Stimulated activated CD8-positive, alpha-beta memory T cell treated with anti-CD3 and anti-CD28 coated beads, Interleukin-7, amount 100 ng/mL, for 1 hour (primary cell): ENCODE results near the gene RAB5B.

Experiments used
- DNase-seq, 2 donors: peaks; one replicate each; pipeline ENCODE4 v3.0.0-alpha.2; 2020; ENCODE audit warnings: low read depth in 2 of 2

RAB5B gene, protein sequence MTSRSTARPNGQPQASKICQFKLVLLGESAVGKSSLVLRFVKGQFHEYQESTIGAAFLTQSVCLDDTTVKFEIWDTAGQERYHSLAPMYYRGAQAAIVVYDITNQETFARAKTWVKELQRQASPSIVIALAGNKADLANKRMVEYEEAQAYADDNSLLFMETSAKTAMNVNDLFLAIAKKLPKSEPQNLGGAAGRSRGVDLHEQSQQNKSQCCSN

DNA sequence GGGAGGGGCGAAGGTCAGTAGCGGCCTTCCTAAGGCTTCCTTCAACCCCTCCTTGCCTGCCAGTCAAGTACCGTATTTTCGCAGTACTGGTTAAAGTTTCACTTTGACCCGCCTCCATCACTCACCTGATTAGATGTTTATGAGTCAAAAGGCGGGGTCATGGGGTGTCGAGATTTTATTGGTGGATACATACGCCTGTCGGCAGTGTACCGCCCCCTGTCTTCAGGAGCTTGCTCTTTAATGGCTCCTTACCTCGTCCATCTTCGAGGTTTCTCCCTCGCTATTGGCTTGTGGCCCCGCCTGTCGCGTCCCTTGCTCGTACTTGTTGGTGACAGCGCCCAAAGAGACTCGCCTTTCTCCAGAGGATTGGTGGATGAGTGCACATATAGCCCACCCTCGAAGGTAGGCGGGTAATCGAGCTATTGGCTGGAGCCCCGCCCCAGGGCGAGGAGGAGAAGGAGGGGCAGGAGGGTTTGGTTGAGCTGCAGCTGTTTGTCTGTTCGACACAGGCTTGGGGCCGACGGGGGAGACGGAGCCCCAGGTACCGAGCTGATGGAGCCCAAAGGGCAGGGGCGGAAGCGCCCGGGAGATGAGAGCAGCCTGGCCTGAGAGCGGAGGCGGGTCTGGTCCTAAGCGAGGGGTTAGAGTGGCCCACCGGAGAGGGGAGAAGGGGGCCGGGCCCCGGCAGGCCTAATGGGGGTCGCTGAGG lies at the start of gene RAB5B:
TSS of gene RAB5B (plus strand) at position 480 of the 709 bp plus-strand sequence. CDS start 12,883 bp downstream, outside the sequence.
- peak; percentile 91 to 92 for DNase-seq

DNA sequence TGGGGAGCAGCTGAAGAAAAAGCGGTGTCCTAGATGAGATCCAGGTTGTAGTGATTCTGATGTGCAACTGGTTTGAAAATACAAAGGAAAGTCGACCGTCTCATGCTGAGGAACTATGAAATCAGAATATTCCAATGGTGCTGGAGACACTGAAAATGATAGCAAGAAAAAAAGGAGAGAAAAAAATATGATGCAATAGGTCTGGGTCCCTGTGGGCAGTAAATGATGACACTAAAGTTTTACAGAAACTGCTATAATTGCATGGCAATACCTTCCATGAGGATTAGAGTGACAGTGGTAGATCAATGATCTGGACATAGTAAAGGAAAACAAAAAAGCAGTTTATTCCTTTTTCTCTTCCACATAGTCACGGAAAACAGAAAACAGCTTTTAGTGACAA lies 48.5 kb upstream of the RAB5B start:
- no peak for DNase-seq

DNA sequence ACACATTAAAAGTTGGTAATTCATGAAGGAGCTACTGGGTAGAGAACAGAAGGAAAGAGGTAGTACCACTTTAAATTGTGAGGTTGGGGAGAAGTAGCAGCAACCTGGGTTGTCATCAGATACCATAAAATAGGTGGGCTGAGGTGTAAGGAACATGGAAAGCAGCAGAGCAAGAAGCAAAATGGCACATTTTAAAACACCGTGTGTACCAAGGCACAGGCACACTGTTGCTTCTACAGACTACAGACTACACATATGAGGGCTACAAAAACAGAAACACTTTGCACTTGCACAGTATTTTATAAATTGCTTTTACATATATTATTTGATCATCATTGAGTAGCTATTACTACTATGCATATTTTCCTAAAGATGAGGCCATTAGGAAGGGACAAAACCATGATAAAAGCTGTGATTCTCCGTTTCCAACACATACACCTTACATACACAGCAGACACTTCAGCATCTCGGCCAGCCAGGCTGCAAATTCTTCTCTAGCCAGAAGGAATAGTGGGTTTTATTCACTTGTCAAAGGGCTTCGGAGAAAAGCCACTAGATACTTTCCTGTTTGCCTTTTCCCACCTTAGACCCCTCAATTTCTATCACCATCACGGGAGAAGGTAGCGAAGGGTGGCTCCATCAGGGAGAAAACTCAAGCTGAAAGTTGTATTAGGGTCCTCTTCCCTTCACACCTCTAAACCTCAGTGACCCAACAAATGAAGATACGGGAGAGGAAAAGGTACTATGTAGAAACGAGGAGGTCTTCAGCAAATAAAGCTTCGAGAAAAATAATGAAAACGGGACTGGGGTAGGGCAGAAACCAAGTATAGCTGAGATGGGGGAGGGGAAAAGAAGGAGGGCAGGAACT lies 47.8 kb upstream of the RAB5B start:
- no peak for DNase-seq

DNA sequence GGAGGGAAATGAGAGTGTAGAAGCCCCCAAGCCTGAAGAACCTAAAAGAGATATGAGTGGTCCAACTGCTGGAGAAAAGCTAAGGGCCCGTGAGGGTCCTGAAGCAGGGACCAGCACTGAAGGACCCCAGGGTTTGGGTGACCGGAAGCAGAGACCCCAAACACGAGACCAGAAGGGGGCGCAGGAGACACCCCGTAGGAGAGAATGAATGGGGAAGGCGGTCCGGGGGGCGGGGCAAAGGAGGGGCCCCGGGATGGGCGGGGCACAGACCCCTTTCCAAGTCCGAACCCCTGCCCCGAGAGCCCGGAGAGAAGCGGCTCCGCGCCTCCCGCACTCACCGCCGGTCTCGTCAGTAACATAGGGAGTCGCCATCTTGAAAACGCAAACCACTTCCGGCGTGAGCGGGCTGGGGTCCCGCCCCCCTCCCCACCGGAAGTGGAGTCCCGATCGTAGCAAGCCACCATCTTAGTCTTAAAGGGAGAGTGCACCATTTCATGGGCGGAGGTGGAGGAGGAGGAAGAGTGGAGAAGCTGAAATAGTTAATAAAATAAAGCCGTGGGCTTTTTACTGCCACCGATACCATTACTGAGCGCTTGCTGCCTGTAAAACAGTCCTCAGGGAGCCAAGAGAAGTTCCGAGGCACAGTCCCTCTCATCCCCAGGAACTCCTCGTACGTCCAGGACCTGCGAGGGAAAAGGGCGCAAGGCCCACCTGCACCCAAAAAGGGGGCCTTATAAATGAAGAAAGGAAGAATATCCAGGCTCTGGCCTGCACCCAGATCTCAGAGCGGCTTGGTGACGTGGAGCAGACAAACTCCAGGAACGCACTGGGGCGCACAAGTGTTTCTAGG lies 46.9 kb upstream of the RAB5B start:
- peak; percentile 76 to 78 for DNase-seq

DNA sequence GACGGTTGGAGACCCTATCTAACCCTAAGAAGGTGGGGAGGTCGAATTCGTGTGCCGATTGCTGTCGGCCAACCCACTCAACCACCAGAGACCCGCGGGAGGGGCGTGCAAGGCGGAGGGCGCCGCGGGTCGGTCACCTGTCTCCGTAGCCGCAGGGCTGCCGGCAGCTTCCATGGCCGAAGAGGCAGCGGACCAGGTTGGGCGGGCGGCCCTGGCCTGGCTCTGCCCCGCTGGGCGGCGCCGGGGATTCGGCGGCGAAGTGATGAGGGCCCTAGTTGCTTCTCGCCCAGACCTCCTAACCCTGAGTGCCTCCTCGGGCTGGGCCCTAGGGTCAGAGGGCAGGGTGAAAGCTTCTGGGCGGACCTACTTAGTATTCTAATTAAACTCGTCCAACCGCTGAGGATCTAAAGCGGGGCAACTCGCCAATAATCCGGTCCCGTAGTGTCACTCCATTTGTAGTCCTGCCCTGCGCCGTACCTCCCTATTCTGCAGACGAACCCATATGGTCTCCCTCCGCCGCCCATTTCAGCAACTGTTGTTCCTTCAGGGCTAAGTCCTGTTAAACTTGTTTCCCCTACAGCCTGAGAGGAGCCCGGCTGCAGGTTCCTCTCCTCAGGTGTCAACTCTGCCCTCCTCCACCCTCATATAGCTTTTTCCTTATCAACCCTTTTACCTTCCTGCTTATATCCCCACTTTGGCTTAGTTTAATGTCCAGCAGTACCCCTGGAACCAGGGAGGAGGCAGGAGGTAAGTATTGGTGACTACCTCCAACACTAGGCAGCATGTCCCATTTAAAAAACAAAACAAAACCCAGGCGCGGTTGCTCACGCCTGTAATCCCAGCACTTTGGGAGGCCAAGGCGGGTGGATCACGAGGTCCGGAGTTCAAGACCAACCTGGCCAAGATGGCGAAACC lies 46.0 kb upstream of the RAB5B start, which contains the start of gene PYM1:
TSS of gene PYM1 (minus strand) at position 307 of the 915 bp plus-strand sequence. CDS start at position 174, 133 bp downstream.
- peak in 1 of 2 donors; percentile 22 for DNase-seq

DNA sequence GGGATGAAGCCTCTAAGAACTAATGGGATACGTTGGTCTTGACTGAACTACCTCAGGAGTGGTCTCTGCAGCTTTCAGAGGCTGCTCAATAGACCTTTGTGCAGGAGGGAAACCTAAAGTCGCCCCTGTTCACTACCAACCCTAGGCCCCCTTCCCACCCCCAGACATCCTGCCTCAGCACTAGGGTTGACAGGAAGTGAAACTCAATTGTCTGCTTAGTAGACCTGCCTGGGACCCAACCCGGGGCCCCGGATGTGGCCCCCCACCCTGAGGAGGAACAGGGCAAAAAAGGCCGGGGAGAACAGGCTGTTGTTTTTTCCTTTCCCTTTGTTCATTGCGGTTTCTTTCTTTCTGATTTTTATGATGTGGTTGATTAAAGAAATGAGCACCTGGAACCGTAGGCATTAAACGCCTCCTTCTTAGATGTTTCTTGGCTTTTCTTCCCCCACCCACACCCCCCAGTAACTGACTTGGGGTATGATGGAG lies 44.5 kb upstream of the RAB5B start:
- DNase-seq: peak; percentile 49 to 57

DNA sequence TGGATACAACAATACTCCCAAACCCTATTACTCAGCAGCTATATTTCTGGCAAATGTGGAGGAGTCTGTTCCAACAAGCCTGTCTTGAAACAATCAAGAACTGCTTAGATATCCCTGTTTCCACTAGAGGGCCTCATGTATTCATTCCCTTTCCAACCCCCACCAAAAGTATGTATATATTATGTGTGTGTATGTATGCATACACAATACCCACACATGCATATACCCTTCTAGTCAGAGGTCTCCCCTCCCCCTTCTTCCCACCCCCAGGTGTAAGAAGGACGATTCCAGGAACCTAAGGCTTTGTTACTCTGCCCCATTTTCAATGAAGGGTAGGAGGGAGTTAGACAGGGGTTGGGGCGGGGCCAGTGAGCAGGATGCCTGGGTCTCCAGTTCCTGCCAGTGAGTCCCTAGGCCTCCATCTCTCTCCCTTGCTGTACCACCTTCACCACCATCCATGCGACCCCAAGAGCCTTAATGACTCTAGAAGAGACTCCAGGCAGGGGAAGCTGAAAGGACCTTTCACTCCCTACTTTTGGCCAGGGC lies 43.0 kb upstream of the RAB5B start, which contains the start of gene DGKA:
TSS of gene DGKA (plus strand) at position 392 of the 546 bp plus-strand sequence. CDS start 5,342 bp downstream, outside the sequence.
- DNase-seq: peak in 1 of 2 donors; percentile 34

DNA sequence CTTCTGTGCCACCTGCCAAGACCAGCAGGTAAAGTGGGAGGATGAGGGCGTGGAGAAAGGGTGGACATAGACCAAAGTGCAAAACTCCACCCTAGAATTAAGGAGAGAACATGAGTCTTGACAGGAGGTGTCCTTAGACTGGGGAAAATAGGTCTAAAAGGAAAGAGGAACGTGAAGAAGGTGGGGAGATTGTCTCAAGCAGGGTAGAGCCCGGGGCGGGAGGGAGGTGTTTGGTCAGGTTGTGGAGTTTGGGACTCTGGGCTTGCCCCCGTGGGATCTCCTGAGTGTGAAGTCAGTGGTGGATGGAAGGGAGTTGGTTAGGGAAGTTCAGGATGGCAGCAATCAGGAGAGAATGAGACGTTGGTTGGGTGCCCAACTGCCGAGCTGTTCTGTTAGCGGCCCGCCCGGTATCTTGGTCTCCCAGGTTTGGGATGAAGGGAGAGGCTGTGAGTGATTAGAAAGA lies 42.5 kb upstream of the RAB5B start:
- DNase-seq: no peak

DNA sequence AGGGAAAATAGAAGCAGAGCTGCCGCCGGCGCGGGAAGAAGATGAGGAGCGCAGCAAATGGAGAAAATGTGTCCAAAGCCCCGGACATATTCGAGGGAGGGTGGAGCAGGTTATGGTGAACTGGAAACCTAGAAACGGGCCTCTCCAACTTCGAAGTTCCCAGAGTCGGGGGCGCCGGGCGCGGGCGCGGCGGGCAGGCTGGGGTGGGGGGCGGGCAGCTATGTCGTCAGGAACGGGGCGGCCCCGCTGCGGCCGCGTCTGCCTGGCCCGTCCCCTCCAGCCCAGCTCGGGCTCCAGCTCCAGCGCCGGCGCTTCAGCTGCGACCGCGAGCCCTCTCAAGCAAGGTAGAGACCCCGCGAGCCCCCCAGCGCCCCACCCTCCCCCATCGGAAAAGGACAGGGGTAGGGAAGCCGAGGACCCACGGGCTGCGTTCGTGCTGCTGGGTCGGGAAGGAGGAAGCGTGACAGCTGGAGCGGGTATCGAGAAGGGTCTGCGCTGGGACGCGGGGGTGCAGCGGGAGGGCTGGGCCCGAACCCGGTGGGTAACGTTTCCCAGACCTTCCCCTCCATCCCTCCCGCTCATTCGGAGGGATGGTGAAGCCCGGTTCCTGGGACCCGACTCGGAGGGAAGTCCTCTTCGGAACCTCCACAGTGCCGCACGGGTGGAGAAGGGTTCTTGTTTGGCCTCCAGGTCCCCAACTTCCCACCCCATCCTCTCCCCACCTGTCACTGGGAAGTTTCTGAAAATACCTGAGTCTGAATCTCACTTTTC lies 41.9 kb upstream of the RAB5B start:
- DNase-seq: no peak

DNA sequence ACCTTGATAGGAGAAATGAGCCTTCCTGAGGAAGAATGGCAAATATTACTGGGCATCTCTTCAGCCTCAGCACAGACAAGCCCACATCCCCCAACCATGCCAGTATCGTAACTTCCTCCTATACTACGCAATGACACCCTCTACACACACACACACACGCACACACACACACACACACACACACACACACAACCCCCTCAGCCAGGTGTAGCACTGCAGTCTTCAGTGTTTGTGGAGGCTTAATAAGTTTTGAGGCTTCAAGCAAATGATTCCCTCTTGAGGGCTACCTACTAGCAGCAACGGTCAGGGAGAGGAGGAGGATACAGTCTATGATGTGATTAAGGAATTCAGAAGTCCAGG lies 41.3 kb upstream of the RAB5B start:
- DNase-seq: no peak

DNA sequence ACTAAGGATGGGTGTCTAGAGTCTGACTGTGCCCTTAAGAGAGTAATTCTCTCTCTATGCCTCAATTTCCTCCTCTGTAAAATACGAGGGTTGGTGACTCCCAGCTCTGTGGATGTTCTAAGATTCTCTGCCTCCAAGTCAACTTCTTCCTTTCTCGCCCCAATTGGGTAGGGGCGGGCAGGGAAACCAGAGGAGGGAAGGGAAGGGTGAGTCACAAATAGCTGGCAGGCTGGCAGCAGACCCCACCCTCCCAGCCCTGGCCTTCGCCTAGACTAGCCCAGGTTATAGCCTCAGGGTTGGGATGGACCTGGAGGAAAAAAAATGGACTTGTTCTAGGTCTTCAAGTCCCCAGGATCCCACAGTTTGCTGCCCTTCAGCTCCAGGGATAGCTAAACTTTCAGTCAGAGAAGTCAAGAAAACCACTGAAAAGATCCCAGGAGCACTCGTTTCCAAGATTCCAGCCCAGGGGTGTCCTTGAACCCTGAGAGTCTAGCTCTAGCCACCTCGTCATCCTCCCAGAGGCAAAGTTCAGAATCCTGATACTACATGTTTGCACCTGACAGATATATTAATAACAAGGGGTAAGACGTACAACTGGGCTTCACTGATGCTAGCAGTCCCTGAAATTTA lies 40.6 kb upstream of the RAB5B start:
- no peak for DNase-seq

DNA sequence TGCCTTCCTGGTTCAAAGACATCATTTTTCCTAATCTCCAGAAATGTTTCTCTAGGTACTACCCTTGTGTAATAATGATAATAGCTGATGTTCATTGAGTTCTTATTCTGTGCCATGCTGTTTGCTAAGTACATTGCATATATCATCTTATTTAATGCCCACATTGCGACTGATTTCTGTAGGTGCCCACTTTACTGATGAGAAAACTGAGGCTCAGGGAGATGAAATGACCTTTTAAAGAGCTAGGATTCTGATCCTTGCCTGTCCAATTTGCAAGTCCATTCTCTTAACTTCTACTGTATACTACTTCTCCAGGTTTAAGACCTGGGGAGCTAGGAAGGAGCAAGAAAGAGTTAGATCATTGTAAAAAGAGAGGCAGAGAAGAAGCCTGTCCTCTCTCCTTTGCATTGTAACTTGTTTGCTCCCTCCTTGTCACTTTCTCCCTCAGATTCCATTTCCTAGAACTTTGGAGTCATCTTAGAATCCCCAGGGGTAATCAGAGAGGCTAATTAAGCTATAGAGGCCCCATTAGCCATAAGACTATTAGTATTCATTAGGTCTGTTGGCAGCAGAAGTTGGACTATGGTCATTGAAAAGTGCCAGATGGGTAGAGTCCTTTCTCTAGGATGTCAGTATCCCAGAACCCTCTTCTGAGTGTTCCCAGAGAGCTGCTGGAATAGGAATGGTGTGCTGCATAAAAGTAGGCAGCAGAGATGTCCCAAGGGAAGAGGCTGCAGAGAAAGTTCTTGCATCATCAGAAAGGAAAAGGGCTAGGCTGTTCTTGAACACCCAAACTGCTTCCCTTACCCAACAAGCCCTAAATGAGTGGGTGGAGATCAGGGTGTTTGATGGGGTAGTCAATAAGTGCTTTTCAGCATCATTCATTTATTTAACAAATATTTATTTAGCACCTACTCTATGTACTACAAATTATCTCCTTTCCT lies 39.8 kb upstream of the RAB5B start:
- DNase-seq: no peak

DNA sequence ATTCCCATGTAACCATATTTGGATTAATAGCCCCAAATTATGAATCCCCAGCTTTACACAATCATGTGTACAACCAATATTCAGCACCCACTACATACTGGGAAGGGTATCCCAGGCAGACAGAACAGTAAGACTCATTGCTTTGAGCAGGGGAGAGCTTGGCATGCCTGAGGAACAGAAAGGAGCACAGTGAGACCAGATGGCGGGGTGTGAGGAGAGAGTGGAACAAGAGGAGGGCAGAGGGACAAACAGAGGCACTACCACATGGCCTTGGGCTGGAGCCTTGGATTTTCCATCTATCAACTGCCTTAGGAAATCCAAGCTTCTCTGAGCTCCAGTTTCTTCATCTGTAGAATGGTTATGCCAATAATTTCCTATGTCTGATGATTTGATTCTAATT lies 39.1 kb upstream of the RAB5B start:
- no peak for DNase-seq

DNA sequence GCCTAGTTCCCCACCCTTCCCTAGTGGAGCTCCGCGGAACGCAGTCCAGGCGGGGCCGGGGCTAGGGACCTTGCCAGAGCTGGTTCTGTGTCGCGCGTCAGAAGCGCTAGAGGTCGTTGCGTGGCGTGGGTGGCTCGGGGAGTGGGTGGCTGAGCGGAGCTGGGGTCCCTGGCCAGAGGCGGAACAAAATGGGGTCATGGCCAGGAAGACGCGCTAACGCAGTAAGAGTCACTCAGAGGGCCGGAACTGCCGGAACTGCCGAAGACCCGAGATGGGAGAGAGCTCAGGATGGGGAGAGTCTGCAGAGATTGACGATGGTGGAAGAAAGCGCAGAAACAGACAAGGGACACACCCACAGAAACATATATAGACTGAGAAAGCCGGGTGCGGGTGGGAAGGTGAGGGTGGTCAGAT lies 38.1 kb upstream of the RAB5B start:
- no peak for DNase-seq

DNA sequence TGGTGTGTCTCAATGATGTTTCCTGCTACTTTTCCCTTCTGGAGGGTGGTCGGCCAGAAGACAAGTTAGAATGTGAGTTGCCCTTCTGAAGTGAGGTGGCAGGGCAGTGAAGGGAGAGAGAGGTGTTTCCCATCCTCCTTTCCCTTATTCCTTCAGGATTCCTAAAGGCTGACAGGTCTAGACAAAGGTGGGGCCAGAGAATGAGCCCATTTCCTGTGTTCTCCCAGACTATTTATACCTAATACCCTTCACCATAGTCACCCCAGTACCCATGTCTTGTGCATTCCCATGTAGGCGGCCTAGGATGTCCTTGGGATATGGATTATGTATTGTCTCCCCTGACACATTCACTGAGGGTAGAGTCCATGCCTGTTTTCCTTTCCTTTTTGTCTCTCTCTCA lies 35.9 kb upstream of the RAB5B start:
- DNase-seq: no peak

DNA sequence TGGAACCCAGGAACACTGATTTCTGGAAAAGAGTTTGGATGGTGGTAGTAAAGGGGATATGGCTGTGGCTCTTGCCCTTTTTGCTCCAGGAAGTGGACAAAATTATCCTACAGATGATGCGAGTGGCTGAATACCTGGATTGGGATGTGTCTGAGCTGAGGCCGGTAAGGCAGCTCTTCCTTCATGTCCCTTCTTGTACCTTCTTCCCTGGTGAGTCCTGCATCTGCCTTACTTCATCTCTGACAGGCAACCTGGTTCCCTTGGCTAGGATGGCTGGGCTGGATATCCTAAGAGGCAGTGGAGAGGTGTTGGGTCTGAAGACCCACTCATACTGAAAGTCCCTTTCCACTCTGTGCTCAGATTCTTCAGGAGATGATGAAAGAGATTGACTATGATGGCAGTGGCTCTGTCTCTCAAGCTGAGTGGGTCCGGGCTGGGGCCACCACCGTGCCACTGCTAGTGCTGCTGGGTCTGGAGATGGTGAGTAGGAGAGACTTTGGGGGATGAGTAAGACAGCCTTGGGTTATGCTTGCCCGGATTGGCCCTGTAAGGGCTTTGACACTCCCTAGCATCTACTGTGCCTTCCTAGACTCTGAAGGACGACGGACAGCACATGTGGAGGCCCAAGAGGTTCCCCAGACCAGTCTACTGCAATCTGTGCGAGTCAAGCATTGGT lies 34.9 kb upstream of the RAB5B start:
- no peak for DNase-seq
